GM21367 (cell line): ENCODE measurements around the gene MYO18A.
"Not testable (repeated sequence)": the region's sequence is repeated elsewhere in the genome, so short reads cannot be mapped to it uniquely, and the experiment has no call there.

Experiments used
- ATAC-seq: cut with Tn5 transposase; IDR thresholded peaks from one replicate; pipeline ENCODE4 v1.9.1; 2021; ENCODE audit not compliant: unreplicated experiment

The MYO18A gene, protein sequence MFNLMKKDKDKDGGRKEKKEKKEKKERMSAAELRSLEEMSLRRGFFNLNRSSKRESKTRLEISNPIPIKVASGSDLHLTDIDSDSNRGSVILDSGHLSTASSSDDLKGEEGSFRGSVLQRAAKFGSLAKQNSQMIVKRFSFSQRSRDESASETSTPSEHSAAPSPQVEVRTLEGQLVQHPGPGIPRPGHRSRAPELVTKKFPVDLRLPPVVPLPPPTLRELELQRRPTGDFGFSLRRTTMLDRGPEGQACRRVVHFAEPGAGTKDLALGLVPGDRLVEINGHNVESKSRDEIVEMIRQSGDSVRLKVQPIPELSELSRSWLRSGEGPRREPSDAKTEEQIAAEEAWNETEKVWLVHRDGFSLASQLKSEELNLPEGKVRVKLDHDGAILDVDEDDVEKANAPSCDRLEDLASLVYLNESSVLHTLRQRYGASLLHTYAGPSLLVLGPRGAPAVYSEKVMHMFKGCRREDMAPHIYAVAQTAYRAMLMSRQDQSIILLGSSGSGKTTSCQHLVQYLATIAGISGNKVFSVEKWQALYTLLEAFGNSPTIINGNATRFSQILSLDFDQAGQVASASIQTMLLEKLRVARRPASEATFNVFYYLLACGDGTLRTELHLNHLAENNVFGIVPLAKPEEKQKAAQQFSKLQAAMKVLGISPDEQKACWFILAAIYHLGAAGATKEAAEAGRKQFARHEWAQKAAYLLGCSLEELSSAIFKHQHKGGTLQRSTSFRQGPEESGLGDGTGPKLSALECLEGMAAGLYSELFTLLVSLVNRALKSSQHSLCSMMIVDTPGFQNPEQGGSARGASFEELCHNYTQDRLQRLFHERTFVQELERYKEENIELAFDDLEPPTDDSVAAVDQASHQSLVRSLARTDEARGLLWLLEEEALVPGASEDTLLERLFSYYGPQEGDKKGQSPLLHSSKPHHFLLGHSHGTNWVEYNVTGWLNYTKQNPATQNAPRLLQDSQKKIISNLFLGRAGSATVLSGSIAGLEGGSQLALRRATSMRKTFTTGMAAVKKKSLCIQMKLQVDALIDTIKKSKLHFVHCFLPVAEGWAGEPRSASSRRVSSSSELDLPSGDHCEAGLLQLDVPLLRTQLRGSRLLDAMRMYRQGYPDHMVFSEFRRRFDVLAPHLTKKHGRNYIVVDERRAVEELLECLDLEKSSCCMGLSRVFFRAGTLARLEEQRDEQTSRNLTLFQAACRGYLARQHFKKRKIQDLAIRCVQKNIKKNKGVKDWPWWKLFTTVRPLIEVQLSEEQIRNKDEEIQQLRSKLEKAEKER (N-terminal part only)

DNA sequence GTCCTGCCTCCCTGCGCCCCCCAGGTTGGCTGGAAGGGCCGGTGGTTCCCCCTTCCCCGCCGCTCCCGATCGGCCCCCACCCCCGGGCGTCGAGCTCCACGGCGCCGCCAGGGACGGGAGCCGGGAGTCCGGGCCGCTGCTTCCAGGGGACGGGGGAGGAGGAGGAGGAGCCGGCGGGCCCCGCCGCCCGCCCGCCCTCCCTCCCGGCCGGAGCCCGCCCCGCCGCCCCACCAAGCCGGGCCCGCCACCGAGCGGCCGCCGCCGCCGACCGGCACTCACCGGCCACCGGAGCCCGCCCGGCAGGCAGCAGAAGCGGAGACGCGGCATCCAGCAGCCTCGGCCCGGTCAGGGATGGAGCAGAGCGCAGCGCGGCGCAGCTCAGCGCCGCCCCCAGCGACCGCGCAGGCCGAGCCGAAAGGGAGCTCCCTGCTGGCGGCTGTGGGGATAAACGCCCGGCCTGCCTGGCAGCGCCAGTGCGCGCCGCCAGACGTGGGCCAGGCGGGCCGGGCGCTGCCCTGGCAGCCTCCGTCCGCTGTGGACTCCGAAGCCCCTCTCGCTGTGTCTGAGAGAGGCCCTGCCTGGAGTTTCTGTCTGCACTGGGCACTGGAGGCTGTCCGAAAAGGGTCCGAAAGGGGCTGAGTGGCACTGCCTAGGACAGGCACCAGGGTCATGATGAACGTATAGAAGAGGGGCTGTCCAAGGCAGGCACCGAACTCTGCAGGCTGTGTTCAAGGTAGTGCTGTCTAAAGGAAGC is at the start of gene MYO18A:
TSS of gene MYO18A (minus strand) at position 365 of the 754 bp plus-strand sequence. CDS start 13,458 bp downstream, outside the sequence.
- peak; percentile 57 for ATAC-seq

DNA sequence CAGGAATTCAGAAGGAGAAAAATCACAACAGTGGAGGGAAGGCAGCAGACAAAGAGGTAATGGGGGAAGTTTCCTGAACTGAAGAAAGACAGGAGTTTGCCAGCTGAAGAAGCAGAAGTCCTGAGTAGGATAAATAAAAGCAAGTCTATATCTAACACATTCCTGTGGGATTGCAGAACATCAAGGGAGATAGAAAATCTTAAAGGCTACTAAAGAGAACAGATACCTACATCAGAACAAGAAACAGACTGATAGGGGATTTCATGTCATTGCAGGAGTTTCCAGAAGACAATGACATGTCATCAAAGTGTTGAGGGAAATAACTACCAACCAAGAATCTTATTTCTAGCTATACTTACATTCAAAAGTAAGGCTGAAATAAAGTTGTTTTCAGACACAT is 45.2 kb upstream of the MYO18A start:
- ATAC-seq, result no peak

DNA sequence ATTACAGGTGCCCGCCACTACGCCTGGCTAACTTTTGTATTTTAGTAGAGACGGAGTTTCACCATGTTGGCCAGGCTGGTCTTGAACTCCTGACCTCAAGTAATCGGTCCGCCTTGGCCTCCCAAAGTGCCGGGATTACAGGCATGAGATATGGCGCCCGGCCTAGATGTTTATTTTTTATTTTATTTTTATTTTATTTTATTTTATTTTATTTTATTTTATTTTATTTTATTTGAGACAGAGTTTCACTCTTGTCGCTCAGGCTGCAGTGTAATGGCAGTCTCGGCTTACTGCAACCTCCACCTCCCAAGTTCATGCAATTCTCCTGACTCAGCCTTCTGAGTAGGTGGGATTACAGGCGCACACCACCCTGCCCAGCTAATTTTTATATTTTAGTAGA is 41.1 kb upstream of the MYO18A start:
- not testable (repeated sequence) for ATAC-seq

DNA sequence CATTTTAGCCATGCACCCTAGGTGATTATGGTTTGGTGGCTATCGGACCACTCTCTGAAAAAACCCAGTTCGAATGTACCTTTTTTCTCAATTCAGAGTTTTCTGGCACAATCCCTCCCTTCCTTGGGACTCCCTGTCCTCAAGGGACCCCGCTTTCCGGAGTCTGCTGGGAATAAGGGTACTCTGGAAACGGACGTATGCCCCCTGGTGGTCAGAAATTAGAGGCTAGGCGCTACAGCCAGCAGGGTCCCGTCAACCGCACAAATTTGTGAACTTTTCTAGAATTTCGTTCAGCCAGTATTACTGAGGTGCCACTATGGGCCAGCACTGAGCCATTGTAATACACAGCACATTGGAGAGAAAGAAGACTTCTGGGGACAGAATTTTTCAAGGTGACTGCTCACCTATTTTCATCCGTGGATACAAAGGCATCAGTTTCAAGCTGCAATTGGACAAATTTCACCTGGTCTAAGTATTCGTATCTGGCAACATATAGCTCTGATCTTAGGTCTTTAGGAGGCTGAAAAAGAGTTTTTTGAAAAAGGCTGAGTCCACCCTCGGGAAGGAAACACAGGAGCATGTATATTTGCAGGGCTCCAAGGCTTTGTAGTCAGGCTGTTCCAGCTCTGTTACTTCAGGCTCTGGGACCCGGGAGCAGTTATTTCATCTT is 39.3 kb upstream of the MYO18A start:
- ATAC-seq, result no peak

DNA sequence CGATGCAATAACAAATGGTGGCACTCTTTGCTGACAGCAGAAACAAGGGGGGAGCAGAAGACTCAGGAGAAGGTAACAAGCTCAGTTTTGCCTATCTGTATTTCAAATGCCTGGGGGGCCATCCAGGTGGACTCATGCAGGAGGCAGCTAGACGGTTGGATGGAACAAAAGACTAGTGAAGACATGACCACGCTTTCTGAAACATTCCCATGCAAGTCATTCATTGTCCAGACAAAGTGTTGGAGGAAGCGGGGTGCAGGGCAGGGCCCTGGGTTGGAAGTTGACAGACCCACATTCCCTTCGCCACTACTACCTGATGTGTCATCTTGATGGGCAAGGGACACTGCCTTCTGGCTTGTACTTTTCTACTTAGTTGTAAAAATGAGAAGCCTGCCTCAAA is 36.7 kb upstream of the MYO18A start:
- no peak for ATAC-seq

DNA sequence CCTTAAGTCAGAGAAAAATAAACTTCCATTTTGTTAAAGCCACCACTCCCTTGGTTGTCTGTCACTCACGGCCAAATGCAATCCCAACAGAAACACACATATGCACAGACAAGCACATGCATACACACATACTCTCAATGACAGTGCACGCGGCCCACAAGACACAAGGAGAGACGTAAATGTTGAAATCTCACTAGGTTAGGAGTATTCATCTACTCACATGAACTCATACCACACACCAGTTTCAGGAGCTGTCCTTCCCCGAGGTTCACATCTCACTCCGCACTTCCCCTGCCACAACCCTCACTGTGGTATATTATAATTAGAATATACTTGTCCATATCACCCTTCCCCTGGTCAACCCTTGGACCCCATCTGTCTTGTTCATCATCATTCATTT is 36.0 kb upstream of the MYO18A start:
- no peak for ATAC-seq

DNA sequence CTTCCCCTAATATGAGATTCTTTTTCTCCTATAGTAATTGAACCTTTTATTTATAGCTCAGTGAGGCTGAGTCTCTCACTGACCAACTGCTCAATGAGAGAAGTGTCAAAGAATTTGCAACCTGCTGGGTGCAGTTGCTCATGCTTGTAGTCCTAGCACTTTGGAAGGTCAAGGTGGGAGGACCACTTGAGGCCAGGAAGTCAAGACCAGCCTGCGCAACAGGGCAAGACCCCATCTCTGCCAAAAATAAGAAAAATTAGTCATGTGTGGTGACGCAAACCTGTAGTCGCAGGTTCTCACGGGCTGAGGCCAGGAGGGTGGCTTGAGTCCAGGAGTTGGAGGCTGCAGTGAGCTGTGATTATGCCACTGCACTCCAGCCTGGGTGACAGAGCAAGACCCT is 35.5 kb upstream of the MYO18A start:
- no peak for ATAC-seq

DNA sequence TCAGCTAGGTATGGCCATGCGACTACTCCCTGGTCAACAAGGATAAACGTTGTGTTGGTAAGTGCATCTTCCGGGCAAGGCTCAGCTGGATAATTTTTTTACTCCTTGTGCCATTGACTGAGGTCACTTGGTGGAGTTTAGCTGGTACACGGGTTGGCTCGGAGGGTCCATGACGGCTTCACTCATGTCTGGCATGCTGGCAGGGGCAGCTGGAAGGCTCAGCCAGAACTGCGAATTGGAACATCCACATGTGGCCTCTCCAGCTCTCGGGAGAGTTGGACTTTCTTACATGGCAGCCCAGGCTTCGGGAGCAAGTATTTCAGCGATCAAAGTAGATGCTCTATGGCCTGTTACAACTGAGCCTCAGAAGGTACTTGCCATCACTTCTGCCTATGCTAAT is 35.0 kb upstream of the MYO18A start:
- ATAC-seq, result no peak

DNA sequence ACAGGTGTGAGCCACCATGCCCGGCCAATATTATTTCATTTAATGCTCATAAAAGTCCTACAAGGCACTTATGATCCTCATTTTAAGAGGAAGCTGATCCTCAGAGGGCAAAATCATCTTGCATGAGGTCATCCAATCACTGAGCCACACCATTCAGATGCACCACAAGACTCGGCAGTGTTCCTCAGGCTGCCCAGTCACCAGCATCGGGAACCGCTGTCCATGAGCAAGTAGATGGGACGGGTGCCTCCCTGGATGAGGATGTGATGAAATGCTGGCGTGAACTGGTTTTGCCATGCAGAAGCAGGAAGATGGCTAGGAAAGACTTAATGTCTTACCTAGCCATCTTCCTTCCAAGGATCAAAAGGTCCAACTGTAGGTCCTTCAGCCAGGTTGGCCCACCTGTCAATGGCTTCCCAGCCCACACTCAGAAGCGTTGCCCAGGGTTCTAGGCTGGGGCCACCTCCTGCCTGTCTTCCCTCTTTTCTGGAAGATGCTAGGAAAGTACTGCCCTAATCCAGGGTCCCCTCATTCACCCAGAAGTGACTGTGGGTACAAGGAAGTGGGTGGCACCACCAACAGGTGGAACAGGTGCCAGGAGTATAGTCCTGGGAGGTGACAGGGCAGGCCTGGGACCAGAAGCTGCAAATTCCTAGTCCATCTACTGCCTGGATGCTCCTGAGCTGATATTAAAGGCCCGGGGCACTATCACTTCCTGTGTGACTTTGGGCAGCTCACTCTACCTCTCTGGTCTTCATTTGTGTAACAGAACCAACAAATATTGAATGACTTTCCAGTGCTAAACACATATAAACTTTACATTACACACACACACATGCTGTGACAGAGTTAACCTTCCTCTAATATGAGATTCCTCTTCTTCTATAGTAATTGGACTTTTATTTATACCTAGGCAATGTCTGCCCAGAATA is 34.3 kb upstream of the MYO18A start:
- no peak for ATAC-seq

DNA sequence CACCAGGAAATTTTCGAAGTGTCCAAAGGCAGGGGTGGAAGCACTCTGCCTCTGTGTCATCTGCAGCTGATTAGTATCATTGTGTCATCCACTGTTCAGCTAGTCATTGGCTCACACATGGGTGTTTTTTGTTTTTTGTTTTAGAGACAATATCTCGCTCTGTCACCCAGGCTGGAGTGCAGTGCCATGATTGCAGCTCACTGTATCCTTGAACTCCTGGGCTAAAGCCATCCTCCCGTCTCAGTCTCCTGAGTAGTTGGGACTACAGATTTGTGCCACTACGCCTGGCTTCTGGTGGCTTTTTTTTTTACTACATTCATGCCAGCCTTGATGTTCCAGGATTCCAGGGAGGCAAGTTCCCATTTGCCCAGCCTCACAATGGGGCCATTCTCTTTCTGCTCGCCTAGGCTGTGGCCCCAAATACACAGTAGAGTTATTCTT is 32.5 kb upstream of the MYO18A start:
- no peak for ATAC-seq

DNA sequence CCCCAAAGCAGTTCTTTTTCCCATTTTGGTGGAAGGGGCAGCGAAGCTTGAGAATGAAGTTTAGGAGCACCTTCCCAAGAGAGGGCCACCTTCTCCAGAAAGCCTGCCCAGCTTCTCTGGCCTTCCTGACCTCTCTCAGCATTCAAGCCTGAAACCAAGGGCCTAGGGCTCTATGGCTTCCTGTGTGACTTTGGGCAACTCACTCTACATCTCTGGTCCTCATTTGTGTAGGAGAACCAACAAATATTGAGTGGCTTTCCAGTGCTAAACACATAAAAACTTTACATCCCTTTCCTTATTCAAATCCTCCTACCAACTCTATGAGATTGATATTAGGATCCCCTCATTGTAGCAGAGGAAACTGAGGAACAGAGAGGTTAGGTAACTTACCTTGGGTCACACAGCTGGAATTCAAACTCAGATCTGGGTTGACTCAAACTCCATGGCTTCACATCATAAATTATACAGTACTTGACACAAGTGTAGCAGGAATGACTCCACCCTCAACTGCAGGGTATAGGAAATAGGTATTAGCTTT is 32.0 kb upstream of the MYO18A start:
- ATAC-seq, result no peak

DNA sequence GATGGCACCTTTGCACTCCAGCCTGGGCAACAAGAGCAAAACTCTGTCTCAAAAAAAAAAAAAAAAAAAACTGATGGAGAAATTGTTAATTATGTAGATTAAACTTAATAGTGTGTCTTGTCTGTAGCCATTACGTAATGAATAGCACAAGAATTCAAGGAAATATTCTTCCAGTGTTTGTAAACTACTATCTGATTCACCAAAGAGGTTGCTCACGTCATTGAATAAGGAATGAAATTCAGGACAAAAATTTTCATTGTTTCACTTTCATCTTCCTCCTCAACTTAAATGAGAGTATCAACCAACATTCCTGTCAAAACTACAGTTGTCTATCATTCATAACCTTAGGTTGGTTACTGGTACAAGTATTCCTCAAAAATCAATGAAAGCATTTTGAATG is 30.7 kb upstream of the MYO18A start:
- no peak for ATAC-seq

DNA sequence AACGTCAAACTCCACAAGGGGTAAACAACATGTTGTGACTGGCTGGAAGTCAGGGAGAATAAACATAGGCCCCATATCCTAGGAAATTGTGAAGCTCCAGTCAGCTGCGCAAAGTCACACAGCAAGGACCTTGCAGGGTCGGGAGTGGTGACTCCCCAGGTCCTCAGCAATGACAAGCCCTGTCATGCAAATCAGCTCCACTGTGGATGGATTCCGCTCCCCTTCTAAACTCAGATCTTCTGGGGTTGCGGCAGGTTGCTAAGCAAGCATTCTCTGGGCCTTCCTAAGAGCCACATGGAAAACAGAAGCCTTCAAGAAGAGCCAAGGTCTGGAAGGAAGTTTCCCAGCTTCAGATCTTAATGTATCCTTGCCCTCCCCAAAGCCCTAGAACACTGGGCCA is 28.9 kb upstream of the MYO18A start:
- no peak for ATAC-seq

DNA sequence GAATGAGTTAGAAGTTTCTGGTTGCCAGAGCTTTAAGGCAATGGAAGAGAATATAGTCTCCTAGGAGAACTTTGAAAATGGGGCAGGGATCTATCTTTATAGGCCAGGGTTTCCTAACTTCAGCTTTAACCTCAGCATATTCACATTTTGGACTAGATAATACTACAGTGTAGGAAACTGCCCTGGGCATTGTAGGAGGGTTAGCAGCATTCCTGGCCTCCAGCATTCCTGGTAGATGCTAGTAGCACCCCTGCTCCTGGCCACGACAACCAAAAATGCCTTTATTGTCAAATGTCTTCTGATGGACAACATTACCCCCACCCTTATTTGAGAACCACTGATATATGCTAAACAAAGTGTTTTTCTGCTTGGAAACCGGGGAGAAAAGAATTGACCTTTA is 27.8 kb upstream of the MYO18A start:
- ATAC-seq, result no peak

DNA sequence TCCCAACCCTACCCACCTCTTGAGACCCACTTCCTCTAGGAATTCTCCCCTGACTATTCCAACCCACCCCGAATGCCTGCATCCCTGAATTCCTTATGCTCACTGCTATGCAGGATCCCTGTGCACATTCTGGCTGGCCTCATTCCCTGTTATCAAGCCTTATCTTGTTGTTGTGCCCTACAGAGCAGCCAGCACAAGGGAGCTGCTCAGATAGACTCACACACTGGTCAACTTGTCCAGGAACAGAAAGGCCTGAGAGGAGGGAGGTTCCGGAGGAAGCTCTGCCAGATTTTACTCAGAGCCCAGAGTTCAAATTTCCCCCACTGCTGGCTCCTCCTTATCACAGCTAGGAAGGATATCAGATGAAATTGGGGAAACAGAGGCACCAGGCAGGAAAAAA is 24.8 kb upstream of the MYO18A start:
- no peak for ATAC-seq

DNA sequence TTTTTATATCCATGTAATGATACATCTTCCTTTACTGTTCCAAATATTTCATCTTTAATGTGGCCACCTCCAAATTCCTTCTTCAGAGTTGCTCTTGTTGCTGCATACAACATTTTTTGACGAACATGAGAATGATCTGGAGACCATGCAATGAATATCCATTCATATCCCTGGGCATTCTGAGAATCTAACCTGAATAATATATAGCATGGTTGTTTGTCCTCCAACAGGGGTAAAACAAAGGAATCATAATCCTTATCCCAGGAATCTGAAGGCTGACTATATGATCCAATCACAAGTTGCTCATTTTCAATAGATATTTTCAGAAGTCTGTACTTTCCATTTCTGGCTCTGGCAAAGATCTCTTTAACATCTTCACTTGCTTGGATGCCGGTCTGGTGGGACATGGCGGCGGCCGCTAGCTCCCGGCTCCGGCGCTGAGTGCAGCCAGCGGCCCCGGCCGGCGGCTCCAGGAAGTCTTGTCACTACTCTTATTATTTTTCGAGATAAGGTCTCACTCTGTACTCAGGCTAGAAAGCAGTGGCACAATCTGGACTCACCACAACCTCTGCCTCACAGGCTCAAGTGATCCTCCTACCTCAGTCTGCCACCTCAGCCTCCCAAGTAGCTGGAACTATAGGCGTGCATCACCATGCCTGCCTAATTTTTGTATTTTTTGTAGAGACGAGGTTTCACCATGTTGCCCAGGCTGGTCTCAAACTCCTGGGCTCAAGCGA is 24.0 kb upstream of the MYO18A start:
- not testable (repeated sequence) for ATAC-seq

DNA sequence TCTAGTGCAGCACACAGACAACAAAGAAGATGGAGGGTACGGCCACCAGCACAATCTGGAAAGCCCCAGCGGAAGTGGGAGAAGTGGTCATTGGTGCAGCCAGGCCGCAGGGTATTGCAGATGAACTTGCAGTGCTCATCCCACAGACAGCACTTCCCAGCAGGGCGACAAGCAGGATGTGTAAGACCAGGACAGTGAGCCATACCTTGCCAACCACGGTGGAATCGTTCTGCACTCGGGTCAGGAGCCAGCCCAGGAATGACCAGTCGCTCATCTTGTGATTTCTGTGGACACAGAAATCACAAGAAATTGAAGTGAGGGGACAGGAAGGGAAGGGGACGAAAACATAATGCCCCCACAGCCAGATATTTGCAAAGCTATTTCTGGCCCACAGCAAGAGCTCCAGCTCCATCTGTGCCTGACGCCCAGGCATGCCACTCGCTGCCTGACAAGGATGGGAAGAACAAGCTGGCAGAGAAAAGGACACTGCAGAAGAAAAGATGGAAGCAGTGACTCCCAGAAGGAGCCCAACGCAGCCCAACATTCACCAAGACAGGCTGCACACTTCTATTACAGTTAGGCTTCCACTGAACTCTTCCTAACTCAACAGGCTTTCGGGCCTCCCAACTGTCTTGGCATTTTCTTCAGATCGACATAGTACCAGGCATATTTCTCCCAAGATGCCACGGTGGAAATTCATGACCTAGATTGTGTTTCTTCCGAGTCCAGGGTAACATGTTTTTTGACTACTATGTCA is 17.5 kb upstream of the MYO18A start:
- ATAC-seq, result no peak
